SK-MEL-5 (cell line): ENCODE data around the gene FOXJ3. TPM values are rescaled to one million over a fixed set of nuclear protein-coding genes. Genes with fewer than 3 reads are reported as not detected.
A peak's percentile ranks its signal among the peaks of the same experiment; 100 is the strongest.

ENCODE experiments used
- DNase-seq: peaks from one replicate; pipeline ENCODE4 v3.0.0-alpha.2; 2016; ENCODE audit warnings: low read depth, low spot score
- in situ Hi-C: cut with HindIII; loops from 2 replicates; pipeline ENCODE4 v1.10.0; 2016; ENCODE audit warnings: low sequenced_read_pairs, high pct_unique_total_duplicates, low pct_unique_long_range_greater_than_20kb
- polyA plus RNA-seq, 2 experiments: library from polyadenylated mRNA; depleted of rRNA; stranded (reverse); fragments of >200 nt; gene quantifications; 2 replicates each; pipeline ENCODE4 v1.2.3, GENCODE V29; 2015
- total RNA-seq: library from RNA; depleted of rRNA; stranded (reverse); fragments of >200 nt; shearing (Covaris generic); gene quantifications from 2 replicates; pipeline ENCODE4 v1.2.3, GENCODE V29; 2014; rRNA removed

Gene FOXJ3
- total RNA-seq: 27.8 and 35.3 TPM in 2 replicates
- polyA plus RNA-seq (2015; cell fraction: cytosol; rRNA removed): 21.0 and 26.8 TPM in 2 replicates
- 38.8 and 47.5 TPM in 2 replicates for polyA plus RNA-seq (2015; cell fraction: nucleus; rRNA removed)

DNA sequence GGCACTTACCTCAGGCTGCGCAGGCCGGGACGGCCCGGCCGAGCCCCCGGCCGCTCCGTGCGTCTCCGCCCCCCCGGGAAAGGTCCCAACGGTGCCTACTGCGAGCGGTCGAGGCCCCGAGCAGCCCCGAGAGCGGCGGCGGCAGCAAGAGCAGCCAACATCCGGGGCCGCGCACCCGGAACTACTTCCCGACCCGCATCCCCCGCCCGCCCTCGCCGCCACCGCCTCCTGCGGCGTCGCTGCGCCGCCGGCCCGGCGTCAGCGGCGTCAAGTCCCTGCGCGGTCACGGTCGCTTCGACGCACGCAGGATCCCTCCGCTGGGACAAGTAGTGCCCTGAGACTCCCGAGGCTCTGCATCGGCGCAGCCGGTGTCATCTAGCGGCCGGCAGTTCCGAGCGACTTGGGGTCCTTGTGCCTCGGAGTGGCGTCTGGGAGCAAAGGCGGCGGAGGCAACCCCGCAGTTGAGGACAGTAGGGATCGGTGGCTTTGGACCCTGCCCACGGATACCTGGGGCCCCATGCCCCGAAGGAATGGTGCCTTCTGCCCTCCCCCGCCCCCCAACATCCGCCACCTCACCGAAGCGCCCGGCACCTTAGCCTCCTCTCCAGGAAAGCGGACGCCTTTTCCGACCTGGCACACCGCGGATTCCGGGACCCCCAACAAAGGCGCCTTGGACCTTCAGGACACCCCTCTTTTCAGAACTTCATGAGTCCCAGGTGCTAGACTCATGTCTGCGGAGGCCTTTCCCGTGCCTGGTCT is at the start of gene FOXJ3:
Gene FOXJ3 (minus strand): TSS at position 186 of the 759 bp plus-strand sequence. CDS start 24,142 bp downstream, outside the sequence.
- peak; percentile 84 for DNase-seq
- in situ Hi-C loops: no loop called here

DNA sequence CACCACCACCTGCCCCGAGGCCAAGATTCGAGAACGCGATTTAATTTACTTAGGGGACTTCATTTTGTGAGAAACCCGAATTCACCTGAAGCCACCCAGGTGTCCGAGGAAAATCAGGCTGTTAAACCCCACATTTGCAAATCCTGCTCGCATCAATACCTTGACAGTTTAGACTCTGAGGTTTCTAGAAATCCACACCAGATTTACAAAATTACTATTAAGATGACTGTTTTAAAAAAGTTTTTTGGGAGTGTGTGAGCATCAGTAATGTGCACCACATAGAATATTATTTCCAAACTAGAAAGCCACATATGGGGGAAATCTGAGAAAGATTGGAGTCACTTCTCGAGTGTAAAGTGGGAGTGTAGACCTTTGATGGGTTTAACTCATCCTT is 46.2 kb upstream of the FOXJ3 start:
- no peak for DNase-seq
- in situ Hi-C loops: no loop called here

DNA sequence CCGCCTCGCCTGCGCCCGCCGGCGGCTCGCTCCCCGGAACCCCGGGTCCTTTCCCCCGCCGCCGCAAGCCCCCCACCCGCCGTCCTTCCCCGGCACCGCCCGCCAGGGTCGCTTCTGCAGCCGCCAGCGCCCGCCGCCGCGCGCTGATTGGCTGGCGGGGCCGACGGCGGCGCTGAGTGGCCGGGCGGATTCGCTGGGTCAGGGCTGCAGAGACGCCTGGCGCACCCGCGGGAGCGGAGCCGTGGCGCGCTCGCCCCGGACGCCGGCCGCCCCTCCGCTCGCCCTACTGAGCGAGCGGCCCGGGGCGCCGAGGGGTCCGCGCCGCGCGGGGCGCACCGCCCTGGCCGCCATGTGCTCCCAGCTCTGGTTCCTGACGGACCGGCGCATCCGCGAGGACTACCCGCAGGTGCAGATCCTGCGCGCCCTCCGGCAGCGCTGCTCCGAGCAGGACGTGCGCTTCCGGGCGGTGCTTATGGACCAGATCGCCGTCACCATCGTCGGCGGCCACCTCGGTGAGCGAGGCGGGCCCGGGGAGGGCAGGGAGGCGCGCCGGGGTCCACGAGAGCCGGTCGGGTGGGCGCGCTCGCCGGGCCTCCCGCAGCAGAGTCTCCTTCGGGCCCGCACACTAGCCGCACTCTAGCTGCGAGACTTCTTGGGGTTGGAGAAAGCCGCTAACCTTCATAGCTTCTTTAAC is 45.7 kb upstream of the FOXJ3 start, which contains the start of gene RIMKLA:
Gene RIMKLA (plus strand): TSS at position 207 of the 694 bp plus-strand sequence. CDS start 143 bp downstream, at position 350.
- in situ Hi-C loops: no loop called here
- peak; percentile 40 for DNase-seq

DNA sequence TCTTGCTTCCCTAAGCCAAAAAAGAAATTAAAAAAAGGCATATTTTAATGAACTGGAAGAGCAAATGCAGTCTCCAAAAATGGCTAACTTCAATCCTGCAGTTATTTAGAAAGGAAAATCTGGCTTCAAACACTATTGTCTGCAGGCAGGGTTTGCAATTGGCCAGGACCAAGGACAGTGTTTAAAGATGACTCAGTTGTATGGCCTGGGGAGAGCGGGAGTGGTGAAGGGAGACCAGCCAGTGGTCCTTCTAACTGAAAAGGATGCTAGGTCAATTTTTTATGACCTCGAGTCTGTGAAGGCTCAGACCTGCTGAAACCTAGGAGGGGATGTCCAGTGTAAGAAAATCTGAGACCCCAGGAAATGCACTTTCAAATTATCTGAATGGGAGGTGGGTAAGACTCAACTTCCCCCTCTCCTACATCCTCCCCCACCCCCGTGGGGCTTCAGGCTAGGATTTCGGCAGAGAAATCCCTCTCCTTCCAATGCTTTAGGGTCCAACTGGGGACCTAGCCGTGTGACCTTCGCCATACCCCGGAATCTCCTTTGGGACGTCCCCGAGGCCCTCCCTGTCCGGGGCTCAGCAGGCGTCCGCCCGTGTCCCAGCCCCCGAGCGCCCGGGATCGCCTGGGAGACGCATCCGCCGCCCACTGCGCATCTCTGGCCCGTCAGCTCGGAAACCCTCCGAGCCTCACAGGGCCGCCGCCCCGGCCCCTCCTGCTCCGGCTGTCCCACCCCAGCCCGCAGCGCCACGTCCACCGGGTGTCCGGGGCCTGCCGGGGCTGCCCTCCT is 45.0 kb upstream of the FOXJ3 start:
- in situ Hi-C loops: no loop called here
- DNase-seq: no peak

DNA sequence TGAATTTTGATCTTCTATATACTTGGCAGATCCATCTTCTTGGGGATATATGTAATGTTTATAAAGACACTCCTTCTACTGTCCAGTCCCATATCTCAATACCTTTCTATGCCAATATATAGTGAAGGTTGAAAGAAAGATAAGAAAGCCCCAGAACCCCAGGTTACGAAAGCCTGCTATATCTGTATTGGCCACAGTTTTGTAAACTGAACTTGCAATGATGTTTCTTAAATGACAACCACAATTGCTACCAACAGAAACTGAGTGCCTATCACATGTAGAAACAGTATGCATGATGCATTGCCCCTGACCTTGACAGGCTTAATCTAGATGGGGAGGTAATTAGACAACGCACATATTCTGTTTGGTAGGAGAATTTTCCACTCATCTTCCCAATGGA is 37.8 kb upstream of the FOXJ3 start:
- in situ Hi-C loops: no loop called here
- DNase-seq: no peak

DNA sequence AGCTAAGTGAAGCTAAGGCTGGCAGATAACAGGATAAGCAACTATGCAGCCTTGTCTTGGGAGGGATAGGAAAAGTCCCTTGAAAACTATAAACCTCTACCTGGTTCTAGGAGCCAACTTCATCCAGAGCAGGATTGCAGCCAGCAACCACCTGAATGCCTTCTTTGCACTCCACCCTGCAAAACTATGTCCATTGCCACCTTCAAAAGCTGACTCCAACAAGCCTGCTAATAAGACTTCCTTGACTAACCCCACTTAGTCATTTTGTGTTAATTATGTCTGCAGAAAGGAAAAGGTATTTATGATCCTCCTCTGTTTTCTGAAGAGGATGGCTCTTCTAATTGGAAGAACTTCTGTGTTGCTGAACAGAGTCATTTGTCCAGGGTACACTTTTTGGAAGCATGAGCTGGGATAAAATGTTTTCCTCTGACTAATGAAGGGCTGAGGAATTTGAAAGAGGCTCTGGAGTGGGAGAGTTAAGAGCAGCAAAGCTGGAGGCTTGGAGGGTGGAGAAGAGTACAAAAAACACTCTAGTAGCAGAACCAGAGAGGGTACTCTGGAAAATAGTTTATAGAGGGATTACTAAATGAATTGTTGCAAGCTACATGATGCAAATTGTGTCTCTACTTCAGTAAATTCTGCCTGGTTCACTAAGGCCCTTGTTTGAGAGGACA is 36.0 kb upstream of the FOXJ3 start:
- no peak for DNase-seq

DNA sequence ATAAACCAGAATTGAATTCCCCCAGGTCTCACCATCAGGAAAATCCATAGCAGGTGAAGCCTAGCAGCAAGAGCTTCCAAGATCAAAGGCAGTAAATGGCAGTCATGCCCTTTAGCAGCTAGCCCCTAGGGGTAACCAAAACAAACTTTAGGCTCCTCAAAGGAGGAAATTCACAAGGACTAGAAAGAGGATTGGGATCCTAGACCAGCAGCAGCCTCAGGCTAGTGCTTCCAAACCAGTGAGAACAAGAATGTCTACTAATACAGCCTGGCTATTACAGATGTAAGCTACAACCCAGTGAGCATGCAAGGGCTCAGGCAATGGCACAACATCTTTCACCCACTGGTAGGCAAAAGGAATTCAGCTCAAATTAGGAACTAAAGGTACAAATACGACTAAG is 34.4 kb upstream of the FOXJ3 start:
- DNase-seq: no peak
- in situ Hi-C loops: no loop called here

More for the DNA sequence above, 36.0 kb upstream of the FOXJ3 start:
- in situ Hi-C loops: no loop called here

DNA sequence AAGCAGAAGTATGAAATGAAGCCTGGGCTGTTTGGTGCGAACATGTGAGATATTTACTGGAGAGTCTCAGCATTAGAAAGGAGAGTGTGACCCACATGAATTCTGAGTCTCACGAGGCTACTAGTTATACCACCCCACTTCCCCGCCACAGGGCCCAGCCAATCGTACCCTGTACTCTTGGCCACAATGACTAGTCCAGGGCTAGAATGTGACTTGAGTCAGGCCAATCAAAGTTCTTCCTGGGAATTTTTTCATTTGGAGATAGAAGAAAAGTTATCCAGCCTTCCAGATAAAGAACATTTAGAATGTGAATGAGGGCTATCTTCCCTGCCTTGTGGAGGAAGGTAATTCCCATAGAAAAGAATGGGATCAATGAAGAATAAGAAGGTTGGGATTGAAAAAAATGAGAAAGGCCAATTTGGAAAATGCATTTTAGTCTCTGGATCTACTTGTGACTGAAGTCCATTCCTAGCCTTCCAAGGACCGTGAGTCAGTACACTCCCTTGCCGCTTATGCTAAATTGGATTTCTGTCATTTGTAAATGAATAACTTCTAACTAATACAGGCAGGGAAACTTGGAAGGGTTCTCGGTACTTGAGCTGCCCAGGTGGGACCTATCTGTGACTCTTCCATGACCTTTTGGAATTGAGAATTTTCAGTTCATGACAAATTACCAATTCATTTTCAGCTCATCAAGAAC is 33.2 kb upstream of the FOXJ3 start:
- in situ Hi-C loops: no loop called here
- DNase-seq: no peak

DNA sequence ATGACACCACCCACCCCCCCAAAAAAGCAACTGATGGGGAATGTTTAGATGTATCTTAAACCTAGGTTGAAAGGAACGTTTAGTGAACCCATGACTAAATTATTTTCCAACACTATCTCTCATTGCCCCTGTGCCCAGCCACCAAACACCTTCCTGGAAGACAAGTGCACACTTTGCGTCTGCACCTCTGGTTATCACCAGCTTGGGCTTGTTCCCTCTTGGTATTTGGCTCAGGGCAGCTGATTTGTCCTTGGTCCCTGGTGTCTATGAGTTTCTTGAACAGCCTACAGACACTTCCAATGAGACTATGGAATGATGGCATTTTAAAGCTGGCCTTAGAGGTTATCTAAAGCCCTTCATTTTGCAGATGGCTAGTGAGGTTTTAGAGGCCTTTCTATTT is 30.1 kb upstream of the FOXJ3 start:
- no peak for DNase-seq
- in situ Hi-C loops: no loop called here

DNA sequence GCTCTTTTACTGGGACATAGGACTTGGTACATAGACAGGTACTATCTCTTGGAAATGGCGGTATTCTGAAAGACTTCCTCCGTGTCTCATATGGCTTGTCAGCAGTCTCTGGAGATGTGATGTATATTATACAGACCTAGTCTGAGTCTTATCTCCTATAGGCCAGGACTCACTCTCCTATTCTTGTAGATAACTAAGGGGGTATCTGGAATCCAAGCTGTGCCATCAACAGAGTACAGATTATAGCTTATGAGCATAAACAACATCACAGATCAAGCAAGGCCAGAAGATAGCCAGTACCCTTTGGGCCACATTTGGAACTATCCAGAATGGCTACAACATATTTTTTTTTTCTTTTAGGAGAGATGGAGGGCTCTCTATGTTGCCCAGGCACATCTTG is 29.5 kb upstream of the FOXJ3 start:
- no peak for DNase-seq
- in situ Hi-C loops: no loop called here

DNA sequence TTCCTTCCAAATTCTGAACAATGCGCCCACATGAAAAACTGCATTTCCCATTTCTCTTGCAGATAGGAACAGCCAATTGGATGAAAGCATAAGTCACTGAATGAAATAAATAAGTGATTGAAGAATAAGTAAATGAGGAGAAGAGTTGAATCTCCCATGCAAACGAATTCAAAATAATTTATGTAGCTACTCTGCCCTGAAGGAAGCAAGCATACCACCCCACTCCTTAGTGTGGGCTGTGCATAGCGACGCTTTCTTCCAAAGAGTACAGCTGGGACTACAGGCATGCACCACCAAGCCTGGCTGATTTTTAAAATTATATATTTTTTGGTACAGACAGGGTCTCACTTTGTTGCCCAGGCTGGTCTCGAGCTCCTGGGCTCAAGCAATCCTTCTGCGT is 29.1 kb upstream of the FOXJ3 start:
- DNase-seq: no peak
- in situ Hi-C loops: no loop called here

DNA sequence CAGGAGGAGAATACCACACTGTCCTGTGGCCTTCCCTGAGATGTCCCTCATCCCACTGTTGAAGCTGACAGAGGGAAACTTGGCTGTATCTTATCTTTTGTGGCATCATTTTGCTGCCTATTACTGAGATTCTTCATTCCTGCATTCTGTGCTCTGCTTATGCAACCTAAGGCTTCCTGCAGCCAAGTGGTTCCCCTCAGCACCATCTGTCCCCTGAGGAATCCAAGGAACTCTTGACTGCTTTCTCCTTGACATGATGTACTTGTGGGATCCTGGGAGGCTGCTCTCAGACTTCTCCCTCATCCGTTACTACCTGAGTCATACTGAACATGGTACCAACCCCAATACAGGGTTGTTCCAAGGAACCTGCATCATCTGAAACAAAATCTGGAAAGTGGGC is 24.4 kb upstream of the FOXJ3 start:
- DNase-seq: no peak
- in situ Hi-C loops: no loop called here

DNA sequence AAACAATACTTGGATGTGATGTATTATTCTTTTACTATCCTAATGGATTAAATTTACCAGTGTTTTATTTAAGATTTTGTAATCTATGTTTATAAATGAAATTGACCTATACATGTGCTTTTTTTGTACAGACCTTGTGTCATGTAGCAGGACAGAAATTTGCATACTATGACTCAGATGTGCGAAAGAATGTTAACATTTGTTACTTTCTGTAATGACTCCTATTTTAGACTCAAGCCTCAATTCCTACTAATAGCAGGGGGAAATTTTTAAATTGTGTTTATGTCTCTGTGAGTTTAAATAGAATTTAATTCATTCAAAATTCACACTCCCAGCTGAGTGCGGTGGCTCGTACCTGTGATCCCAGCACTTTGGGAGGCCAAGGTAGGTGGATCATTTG is 23.8 kb upstream of the FOXJ3 start:
- DNase-seq: no peak
- in situ Hi-C loops: no loop called here

DNA sequence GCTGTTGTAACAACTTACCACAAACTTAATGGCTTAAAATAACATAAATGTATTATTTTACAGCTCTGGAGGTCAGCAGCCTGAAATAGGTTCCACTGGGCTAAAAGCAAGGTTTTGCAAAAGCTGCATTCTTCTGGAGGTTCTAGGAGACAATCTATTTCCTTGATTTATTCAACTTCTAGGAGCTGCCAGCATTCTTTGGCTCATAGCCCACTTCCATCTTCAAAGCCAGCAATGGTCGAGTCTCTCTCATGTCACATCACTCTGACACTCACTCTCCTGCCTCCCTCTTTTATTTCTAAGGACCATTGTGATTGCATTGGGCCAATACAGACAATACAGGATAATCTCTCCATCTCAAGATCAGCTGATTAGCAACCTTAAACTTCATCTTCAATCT is 15.1 kb upstream of the FOXJ3 start:
- no peak for DNase-seq
- in situ Hi-C loops: no loop called here

DNA sequence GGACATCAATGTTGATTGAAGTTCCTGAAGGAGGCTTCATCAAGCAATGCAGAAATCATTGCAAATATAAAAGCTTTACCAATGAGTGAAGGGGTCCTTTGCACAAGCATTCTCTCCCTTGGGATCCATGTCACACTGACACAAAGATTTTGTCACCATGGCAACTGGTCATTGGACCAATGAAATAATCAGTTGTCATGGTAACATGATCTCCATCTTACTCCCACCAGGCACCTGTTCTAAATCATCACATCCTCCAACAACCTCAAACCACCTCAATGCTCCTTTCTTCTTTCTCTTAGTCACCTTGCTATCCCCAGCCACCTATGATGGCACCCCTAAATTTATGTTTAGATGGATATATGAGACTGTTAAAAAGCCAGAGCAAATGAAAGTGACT is 13.5 kb upstream of the FOXJ3 start:
- DNase-seq: no peak
- in situ Hi-C loops: no loop called here

DNA sequence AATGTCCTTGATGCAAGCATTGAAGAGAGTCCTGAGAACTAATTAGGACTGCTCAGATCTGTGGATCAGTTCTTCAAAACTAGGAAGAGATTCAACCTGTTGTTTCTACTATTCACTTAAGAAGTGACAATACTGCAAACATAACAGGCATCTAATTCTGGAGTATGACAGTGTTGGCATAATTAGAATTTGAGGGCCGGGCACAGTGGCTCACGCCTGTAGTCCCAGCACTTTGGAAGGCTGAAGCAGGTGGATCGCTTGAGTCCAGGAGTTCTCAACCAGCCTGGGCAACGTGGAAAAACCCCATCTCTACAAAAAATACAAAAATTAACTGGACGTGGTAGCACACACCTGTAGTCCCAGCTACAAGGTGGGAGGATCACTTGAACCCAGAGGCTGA is 8.0 kb upstream of the FOXJ3 start:
- in situ Hi-C loops: no loop called here
- DNase-seq: no peak

DNA sequence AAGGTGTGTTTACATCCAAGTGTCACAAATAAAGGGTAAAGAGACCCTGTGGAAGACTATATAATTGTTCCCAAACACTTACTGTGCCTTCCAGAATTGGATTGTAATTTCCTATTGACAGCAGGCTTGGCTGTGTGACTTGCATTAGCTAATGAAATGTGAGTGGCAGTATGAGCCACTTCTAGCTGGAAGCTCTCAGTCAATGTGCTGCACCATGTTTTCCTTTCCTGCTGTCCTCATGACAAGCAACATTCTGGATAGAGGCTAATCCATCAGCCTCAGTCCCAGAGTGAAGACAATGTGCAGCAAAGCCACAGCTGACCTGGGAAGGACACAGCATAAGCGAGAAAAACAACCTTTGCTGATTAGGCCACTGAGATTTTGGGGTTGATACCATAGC is 5.9 kb upstream of the FOXJ3 start:
- in situ Hi-C loops: no loop called here

More for the DNA sequence above, 5.9 kb upstream of the FOXJ3 start:
- DNase-seq: no peak
